ENCODE measurements around the gene LIFR. TPM values are rescaled to one million over a fixed set of nuclear protein-coding genes. Genes with fewer than 3 reads are reported as not detected.

LIFR gene
- total RNA-seq, 1 donor from 2014 or later = 21.3 TPM

GRCh38 chr5:38540314-38540713, 16.1 kb downstream of the LIFR start:
- H3K36me3 Mint-ChIP-seq (ENCODE audit: low read depth) = no peaks in the 10 kb centered on the region
- no peak for TF ChIP-seq CTCF (conservative IDR thresholded peaks at IDR 0.05)
- peaks cover 3% of the 10 kb centered on the region for H3K4me1 Mint-ChIP-seq
- no peak for DNase-seq (ENCODE audit: low read depth, low spot score)
- H3K27me3 Mint-ChIP-seq (ENCODE audit: low read depth) = no peaks in the 10 kb centered on the region
- no peaks in the 10 kb centered on the region for H3K9me3 Mint-ChIP-seq
- H3K4me3 Mint-ChIP-seq = no peak overlapping the region
- H3K27ac Mint-ChIP-seq (ENCODE audit: unreplicated experiment) = no peak overlapping the region

- H3K36me3 Mint-ChIP-seq (ENCODE audit: low read depth) = no peaks in the 10 kb centered on the region
- no peak overlapping the region for H3K4me3 Mint-ChIP-seq
- H3K9me3 Mint-ChIP-seq = no peaks in the 10 kb centered on the region
- no peak for DNase-seq (ENCODE audit: low read depth, low spot score)
- peaks cover 13% of the 10 kb centered on the region for H3K4me1 Mint-ChIP-seq
- no peak overlapping the region for H3K27ac Mint-ChIP-seq (ENCODE audit: unreplicated experiment)
- H3K27me3 Mint-ChIP-seq (ENCODE audit: low read depth) = no peaks in the 10 kb centered on the region
- TF ChIP-seq CTCF (conservative IDR thresholded peaks at IDR 0.05) = no peak
Observed at GRCh38 chr5:38538161-38538560, 18.3 kb downstream of the LIFR start.

GRCh38 chr5:38537505-38537904, 18.9 kb downstream of the LIFR start:
- no peak overlapping the region for H3K4me3 Mint-ChIP-seq
- no peaks in the 10 kb centered on the region for H3K36me3 Mint-ChIP-seq (ENCODE audit: low read depth)
- H3K4me1 Mint-ChIP-seq = peaks cover 17% of the 10 kb centered on the region
- H3K27ac Mint-ChIP-seq (ENCODE audit: unreplicated experiment) = no peak overlapping the region
- TF ChIP-seq CTCF (conservative IDR thresholded peaks at IDR 0.05) = no peak
- H3K9me3 Mint-ChIP-seq = no peaks in the 10 kb centered on the region
- no peak for DNase-seq (ENCODE audit: low read depth, low spot score)
- H3K27me3 Mint-ChIP-seq (ENCODE audit: low read depth) = no peaks in the 10 kb centered on the region

DNA sequence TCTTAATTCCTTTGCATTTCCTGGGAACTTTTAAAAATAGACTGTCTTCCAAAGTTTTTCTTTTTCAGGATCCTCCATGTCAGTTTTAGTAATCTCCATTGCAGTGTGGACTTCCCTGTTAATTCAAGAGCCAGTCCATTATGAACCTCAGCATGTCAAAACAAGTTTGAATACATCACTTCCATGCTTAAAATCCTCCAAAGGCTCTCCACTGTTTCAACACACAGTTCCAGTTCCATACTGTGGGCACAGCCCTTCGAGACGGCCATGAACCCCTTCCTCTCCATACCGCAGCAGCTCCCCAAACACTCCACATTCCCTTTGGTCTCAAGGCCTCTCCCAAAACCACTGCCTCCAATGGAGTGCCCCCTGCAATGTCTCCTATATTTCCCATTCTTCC, 19.5 kb downstream of the LIFR start:
- Mint-ChIP-seq H3K4me3 (no peak overlapping the region), H3K27me3 (ENCODE audit: low read depth) (no peaks in the 10 kb centered on the region), H3K27ac (ENCODE audit: unreplicated experiment) (no peak overlapping the region), H3K36me3 (ENCODE audit: low read depth) (peaks cover 3% of the 10 kb centered on the region), H3K9me3 (no peaks in the 10 kb centered on the region), H3K4me1 (peaks cover 23% of the 10 kb centered on the region)
- DNase-seq (ENCODE audit: low read depth, low spot score) = no peak
- no peak for TF ChIP-seq CTCF (conservative IDR thresholded peaks at IDR 0.05)

DNA sequence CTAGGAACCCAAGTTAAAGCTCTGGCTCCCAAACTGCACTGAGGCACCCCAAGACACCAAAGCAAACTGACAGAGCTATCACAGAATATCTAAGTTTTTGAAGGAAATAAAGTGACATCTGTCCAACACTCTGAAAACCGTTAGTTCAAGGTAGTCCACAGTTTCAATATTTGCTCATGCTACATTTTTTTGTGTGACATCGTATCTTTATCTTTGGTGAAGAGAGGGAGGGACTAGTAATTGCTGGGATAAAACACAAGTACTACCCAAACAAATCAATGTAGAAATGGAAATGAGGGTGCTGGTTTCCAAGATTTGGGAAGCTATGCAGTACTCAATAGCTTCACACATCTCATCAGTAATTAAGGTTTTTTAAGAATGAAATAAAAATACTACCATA, 20.6 kb downstream of the LIFR start:
- DNase-seq (ENCODE audit: low read depth, low spot score) = no peak
- Mint-ChIP-seq H3K27ac (ENCODE audit: unreplicated experiment) (no peak overlapping the region), H3K9me3 (no peaks in the 10 kb centered on the region), H3K4me1 (peaks cover 27% of the 10 kb centered on the region), H3K27me3 (ENCODE audit: low read depth) (no peaks in the 10 kb centered on the region), H3K36me3 (ENCODE audit: low read depth) (peaks cover 6% of the 10 kb centered on the region), H3K4me3 (no peak overlapping the region)
- no peak for TF ChIP-seq CTCF (conservative IDR thresholded peaks at IDR 0.05)

- no peak for DNase-seq (ENCODE audit: low read depth, low spot score)
- Mint-ChIP-seq H3K27ac (ENCODE audit: unreplicated experiment) (no peak overlapping the region), H3K4me3 (no peak overlapping the region), H3K36me3 (ENCODE audit: low read depth) (peaks cover 6% of the 10 kb centered on the region), H3K4me1 (peaks cover 25% of the 10 kb centered on the region), H3K9me3 (no peaks in the 10 kb centered on the region), H3K27me3 (ENCODE audit: low read depth) (no peaks in the 10 kb centered on the region)
- no peak for TF ChIP-seq CTCF (conservative IDR thresholded peaks at IDR 0.05)
Observed at GRCh38 chr5:38535248-38535750, 21.1 kb downstream of the LIFR start.

Data from neural crest cell (in vitro differentiated cells).